HCT116 (cell line): ENCODE results near the gene DDX41.

Experiments
- ATF3 ChIP-seq: IDR thresholded peaks from 2 replicates; pipeline ENCODE4 v1.6.1; 2012
- CEBPB ChIP-seq: IDR thresholded peaks from 2 replicates; pipeline ENCODE4 v1.6.1; 2012; ENCODE audit warnings: low read depth
- CTCF ChIP-seq, 3 experiments: fragments of 200-600 bp in 1 of 3; sonication (generic) in 1 of 3; IDR thresholded peaks in 2 of 3; conservative IDR thresholded peaks in 1 of 3; 2 replicates each; pipeline ENCODE4 v1.5.1; 2012 to 2017; ENCODE audit warnings: low read depth in 2 of 3, low read length in 2 of 3, antibody characterized with exemption in 1 of 3, borderline replicate concordance in 1 of 3, control low read depth in 1 of 3, mild to moderate bottlenecking in 1 of 3, mixed read lengths in 1 of 3, mixed run types in 1 of 3, moderate library complexity in 1 of 3; ENCODE audit not compliant: insufficient read depth in 1 of 3
- ELF1 ChIP-seq: IDR thresholded peaks from 2 replicates; pipeline ENCODE4 v1.6.1; 2012; ENCODE audit warnings: low read depth, borderline replicate concordance
- EZH2 ChIP-seq: fragments of 200-600 bp; sonication (generic); IDR thresholded peaks from 2 replicates; pipeline ENCODE4 v1.6.1; 2017; ENCODE audit warnings: antibody characterized with exemption, mixed run types
- EZH2phosphoT487 ChIP-seq: fragments of 200-600 bp; IDR thresholded peaks from 2 replicates; pipeline ENCODE4 v1.6.1; 2018; ENCODE audit warnings: antibody characterized with exemption, borderline replicate concordance
- POLR2A ChIP-seq: IDR thresholded peaks from 2 replicates; pipeline ENCODE4 v1.7.0; 2011; ENCODE audit warnings: borderline replicate concordance; ENCODE audit not compliant: insufficient read depth, insufficient read length; ENCODE audit errors: extremely low read depth
- POLR2AphosphoS5 ChIP-seq: IDR thresholded peaks from 2 replicates; pipeline ENCODE4 v1.6.1; 2011; ENCODE audit warnings: mild to moderate bottlenecking, low read depth, low read length, moderate library complexity
- RAD21 ChIP-seq: IDR thresholded peaks from 2 replicates; pipeline ENCODE4 v1.6.1; 2012; ENCODE audit warnings: low read depth, mild to moderate bottlenecking
- REST ChIP-seq: IDR thresholded peaks from 2 replicates; pipeline ENCODE4 v1.6.1; 2012; ENCODE audit warnings: low read depth
- SP1 ChIP-seq: IDR thresholded peaks from 2 replicates; pipeline ENCODE4 v1.6.1; 2012; ENCODE audit warnings: low read depth
- SRF ChIP-seq: IDR thresholded peaks from 2 replicates; pipeline ENCODE4 v1.6.1; 2012; ENCODE audit warnings: low read depth
- YY1 ChIP-seq: IDR thresholded peaks from 2 replicates; pipeline ENCODE4 v1.6.1; 2011; ENCODE audit warnings: low read length, low read depth, moderate library complexity, mild to moderate bottlenecking; ENCODE audit not compliant: insufficient replicate concordance; ENCODE audit errors: extremely low read depth
- ZNF274 ChIP-seq: fragments of 200-500 bp; sonication (Bioruptor generic); IDR thresholded peaks from 2 replicates; pipeline ENCODE4 v1.6.1; 2014; ENCODE audit warnings: mild to moderate bottlenecking, low read depth, low read length, inconsistent platforms

GRCh38 chr5:177554474-177555111, 37.8 kb upstream of the DDX41 start, which contains the start of gene FAM193B:
- peak in 2 of 3 experiments; percentile 17 to 30; a peak in 2 of 6 replicates for TF ChIP-seq CTCF (IDR thresholded peaks at IDR 0.05 in 2 of 3, conservative IDR thresholded peaks at IDR 0.05 in 1 of 3; ENCODE audit: borderline replicate concordance in 1 of 3, insufficient read depth in 1 of 3, low read depth in 2 of 3, low read length in 2 of 3)
- peak; percentile 61; the same call in 1 of the 2 replicates for TF ChIP-seq POLR2AphosphoS5
- no peak for TF ChIP-seq REST
- TF ChIP-seq POLR2A: no peak
- no peak for TF ChIP-seq EZH2
- TF ChIP-seq RAD21: no peak
- no peak for TF ChIP-seq EZH2phosphoT487
- TF ChIP-seq SRF: no peak
- no peak for TF ChIP-seq ATF3
- TF ChIP-seq YY1: peak; percentile 99
- TF ChIP-seq CEBPB: no peak
- TF ChIP-seq ZNF274: no peak
- no peak for TF ChIP-seq ELF1
- no peak for TF ChIP-seq SP1
